GM18508 (cell line): Measurements from ENCODE around the gene RNASET2.
"Not testable (repeated sequence)": the region's sequence is repeated elsewhere in the genome, so short reads cannot be mapped to it uniquely, and the experiment has no call there.

Source experiments
- ATAC-seq: cut with Tn5 transposase; IDR thresholded peaks from one replicate; pipeline ENCODE4 v1.9.1; 2021; ENCODE audit warnings: moderate number of reproducible peaks; ENCODE audit not compliant: insufficient read depth, unreplicated experiment

Gene RNASET2

DNA sequence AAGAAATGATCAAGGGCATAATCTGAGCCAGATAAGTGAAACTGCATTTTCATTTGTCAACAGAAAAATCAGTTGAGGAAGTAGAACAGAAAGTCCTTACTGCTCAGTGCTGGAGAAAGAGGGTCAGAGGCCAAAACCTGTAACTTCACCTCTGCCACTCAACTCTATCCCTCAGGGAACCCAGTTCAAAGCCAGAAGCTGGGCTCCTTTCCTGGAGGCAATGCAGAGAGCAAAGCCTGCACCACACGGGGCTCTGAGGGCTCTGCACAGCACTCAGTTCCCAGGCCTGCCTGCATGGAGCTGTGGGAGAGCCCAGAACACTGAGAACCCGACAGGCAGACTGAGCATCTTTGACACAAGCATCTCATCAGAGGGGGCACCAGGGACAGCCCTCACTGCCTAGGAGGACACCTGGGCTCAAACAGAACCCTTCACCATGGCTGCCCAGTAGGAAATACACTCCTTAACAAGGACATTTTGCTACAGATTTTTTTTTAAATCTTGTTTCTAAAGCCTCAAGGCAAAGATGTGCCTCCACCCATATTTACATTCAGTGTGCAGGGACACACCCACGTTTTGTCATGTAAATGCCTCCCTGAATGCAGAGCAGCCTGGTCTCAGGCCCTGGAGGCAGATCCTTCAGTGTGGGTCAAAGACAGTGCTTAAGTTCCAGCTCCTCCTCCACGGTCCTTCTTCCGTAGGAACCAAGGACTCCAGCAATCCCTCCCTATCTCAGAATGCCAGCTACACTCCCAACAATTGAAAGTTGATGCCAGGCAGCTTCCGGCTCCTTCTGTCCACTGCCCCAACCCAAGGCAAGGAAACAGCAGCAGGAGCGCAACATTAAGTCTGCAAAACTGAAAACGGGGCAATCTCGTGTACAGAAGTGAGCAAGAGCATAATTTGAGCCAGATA lies 6.6 kb downstream of the RNASET2 start:
- ATAC-seq: no peak

DNA sequence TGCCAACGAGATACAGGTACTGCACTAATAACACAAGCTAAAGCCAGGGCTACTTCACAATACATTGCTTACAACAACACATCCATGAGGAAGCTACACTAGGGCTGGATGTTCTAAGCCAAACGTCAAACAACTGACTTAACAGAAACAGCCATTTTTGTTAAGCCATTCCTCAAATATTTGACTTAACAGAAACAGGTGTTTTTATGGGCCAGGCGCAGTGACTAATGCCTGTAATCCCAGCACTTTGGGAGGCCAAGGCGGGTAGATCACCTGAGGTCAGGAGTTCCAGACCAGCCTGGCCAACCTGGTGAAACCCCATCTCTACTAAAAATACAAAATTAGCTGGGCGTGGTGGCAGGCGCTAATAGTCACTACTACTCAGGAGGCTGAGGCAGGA lies 7.6 kb downstream of the RNASET2 start:
- not testable (repeated sequence) for ATAC-seq

DNA sequence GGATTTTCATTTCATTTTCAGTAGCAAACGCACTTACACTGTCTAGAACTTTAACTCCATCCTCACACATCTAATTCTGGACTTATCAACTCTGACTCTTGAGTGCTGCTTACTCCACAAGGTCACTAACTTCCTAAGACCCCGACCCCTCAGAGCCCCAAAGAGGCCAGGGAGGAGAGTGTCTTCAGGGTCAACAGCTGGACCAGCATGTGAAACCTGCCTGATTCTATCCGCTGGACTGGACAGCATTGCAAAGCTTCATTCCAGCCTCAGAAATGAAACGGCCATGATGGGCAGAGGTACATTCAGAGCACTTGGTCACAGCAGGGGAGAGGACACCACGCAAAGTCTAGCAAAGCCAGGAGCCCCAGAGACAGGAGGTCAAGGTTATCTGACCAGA lies 9.1 kb downstream of the RNASET2 start:
- ATAC-seq: no peak

GRCh38 chr6:166946125-166946524 lies 10.2 kb downstream of the RNASET2 start:
- no peak for ATAC-seq

DNA sequence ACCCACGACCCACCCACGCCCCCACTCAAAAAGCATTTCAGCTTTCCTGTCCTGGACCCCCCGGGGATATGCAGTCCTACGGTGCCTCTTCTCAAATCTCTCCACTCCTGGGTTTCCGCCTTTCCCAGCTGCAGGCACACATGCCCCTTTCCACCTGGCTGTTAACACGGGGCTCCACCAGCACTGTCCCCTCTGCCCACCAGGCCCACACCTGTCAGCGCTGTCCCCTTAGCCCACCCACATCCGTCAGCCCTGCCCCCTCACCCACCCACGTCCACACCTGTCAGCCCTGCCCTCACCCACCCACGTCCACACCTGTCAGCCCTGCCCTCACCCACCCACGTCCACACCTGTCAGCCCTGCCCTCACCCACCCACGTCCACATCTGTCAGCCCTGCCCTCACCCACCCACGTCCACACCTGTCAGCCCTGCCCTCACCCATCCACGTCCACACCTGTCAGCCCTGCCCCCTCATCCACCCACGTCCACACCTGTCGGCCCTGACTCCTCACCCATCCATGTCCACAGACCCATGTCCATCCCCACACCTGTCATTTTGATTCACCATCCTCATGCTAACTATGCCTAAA lies 11.6 kb downstream of the RNASET2 start:
- no peak for ATAC-seq

DNA sequence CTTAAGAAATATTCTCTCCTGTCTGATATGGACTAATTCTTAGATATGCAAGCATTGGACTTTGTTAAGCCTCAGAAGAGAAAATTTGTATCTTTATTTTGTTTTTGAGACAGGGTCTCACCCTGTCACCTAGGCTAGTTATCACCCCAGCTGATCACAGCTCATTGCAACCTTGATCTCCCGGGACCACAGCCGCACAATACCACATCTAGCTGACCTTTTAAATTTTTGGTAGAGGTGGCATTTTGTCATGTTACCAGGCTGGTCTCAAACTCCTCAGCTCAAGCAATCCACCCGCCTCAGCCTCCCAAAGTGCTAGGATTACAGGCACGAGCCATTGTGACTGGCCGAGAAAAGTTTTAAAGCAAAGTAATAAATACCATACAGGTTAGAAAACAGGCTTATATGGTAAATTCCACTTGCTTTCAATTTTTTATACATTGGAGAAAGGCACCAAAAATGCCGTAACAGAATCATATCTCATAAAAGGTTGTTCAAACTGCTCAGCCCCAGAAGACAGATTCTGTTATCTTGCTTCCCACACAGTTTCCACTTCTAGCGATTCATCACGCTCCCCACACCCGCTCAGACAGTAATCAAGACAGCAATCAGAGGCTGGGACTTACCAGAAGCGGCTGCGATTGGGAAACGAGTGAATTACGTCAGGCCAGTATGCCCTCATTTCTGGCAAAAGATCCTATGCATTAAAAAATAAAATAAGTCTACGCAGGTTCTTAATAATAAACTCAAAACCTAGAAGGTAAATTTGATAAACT lies 13.8 kb downstream of the RNASET2 start:
- no peak for ATAC-seq

DNA sequence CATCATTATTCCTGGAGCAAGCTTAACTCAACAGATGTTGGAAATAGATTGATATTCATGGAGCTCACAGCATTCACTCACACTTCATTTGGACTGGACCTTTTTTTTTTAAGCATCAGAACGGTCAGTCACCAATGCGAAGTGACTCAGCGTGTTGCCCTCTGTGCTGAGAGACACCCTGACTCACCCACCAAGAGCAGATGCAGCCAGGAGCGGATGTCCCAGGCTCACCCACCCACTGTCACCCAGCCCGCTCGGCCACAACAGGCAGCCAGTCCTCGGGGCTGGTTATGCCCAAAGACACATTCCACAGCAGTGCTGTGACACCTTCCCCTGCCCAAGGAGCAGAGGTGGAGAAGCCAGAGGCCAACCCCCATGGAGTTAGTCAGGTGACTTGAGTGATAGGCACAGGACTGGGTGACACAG lies 15.7 kb downstream of the RNASET2 start:
- no peak for ATAC-seq

DNA sequence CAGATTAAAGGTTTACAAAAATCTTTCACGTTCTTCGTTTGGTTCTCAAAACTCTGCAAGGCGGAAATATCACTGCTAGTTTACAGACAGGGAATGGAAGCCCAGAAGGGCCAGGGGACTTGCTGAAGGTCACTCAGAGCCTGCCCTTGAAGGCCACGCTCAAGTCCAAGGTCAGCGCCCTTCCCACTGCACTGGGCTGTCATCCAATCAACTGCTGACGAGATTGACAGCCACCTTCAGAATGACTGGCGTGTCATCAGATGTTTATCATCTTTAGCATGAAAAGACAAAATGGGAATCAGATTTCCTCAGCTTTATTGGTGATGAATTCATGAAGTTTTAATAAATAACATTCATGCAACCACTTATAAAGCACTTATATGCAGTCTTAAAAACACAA lies 16.5 kb downstream of the RNASET2 start:
- ATAC-seq: no peak

- no peak for ATAC-seq
These were observed 17.0 kb downstream of the RNASET2 start for GRCh38 chr6:166939345-166939744.

GRCh38 chr6:166938704-166939103 lies 17.6 kb downstream of the RNASET2 start:
- ATAC-seq: no peak

GRCh38 chr6:166938150-166938549 lies 18.2 kb downstream of the RNASET2 start:
- no peak for ATAC-seq

DNA sequence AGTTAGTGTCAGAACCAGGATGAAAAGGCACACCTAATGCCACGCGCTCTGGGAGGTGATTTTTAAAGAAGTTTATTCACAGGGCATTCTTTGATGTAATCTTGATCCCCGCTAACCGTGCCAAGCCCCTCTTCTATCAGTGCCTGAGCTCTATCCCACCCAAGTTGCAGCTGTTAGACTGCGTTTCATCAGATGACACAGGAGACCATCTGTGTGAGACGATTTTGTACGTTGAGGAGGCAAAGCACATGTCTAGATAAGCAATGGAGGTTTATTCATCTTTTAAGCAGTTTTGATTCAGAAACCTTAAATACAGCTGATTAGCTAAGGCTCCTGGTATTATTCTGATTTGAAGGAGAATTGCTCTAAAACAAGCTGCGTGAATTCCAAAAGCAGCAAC lies 18.6 kb downstream of the RNASET2 start:
- ATAC-seq: no peak

DNA sequence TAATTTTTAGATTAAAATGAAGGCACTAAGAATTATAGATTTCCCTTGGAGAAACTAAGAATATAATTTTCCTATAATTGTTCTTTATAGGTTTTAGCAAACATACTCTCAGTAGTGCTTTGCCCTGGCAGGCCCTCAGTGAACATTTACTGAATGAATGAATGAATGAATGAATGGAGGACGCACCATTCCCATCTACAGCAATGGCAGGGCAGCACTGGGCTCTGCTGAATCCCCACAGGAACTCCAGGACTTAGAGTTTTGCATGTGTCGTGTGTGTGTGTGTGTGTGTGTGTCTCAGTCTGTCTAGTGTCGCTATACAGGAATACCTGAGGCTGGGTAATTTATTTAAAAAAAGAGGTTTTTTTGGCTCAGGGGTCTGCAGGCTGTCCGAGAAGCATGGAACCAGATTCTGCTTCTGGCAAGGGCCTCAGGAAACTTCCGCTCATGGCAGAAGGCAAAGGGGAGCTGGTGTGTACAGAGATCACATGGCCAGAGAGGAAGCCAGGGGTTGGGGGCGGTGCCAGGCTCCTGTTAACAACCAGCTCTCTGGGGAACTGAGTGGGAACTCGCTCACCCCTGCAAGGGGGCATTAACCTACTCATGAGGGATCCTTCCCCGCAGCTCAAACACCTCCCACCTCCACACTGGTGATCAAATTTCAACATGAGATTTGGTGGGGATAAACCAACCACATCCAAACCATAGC lies 20.1 kb downstream of the RNASET2 start:
- ATAC-seq: no peak

DNA sequence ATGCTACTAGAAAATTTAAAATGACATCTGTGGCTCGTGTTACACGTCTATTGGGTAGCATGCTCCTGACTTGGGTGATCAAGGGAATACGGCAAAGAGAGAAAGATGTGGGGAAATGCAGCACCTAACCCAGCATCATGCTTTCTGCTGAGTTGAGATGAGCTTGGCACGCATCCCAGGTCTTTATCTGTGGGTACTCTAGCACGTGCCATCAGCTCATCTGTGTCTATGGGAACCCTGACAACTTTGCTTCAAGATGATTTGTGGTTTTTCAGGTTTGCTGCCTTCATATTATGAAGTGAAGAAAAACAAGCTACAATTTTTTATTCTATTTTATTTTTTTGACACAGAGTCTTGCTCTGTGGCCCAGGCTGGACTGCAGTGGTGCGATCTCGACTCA lies 21.0 kb downstream of the RNASET2 start:
- no peak for ATAC-seq

DNA sequence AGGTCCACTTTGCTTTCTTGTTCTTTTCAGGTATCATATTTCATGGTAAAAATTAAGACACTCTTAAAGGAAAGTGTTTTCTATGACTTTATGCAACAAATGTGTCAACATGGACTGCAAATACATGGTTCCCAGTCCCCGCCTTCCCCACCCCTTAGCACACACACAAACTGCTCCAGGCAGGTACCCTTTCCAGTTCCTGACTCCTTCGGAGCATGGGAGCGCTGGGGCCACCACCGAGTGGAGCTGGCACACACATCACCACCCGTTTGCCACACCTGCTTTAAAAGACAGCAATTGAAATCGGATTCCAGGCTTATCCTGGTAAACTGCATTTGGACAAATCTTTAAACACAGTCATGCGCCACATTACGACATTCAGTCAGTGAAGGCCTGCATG lies 22.2 kb downstream of the RNASET2 start:
- no peak for ATAC-seq

DNA sequence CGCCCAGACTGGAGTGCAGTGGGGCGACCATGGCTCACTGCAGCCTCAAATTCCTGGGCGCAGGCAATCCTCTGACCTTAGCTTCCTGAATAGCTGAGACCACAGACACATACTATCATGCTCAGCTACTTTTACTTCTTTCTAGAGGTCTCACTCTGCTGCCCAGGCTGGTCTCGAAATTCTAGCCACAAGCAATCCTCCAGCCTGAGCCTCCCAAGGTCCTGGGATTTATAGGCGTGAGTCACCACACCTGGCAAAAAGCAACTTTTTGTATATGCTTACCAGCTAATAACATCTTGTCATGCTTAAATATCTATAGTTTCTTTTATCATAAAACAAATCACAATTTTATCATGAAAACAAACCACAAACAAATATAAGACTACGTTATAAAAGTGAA lies 23.0 kb downstream of the RNASET2 start:
- ATAC-seq: no peak

GRCh38 chr6:166932616-166933015 lies 23.7 kb downstream of the RNASET2 start:
- ATAC-seq: no peak

DNA sequence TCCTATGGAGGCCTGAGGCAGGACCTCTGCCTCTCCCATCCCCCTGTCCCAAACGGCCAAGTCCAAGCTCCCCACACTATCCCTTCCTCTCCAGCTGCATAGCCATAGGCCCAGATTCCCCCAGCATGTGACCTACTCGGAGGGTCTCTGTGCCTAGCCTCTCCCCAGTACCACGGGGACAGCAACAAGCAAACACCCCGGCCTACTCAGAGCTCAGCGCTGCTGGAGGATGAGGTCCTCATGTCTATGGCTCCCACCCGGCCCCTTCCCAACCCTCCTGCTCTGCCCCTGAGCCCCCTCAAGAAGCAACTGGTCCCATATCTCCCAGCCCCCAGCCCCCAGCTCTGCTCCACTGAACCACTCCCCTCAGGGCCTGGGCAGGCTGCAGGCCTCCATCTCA lies 24.2 kb downstream of the RNASET2 start:
- no peak for ATAC-seq

GRCh38 chr6:166931426-166931970 lies 24.9 kb downstream of the RNASET2 start:
- ATAC-seq: no peak

DNA sequence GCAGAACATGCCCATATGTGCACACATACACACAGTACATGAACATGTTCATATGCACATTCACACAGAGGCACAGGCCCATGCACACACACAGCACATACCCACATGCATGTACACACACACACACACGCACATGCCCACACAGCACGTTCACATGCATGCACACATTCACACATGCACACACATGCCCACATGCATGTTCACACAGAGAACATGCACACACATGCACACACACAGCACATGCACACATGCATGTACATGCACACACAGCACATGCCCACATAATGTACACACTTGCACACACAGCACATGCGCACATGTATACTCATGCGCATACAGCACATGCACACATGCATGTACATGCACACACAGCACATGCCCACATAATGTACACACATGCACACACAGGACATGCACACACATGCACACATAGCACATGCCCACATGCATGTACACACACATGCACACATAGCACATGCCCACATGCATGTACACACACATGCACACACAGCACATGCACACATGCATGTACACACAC lies 25.9 kb downstream of the RNASET2 start:
- no peak for ATAC-seq
